Endodermal cell (in vitro differentiated cells): Measurements from ENCODE around the gene DAGLA. TPM values are rescaled to one million over a fixed set of nuclear protein-coding genes. Genes with fewer than 3 reads are reported as not detected.
A peak's percentile ranks its signal among the peaks of the same experiment; 100 is the strongest.

Source experiments
- DNase-seq: peaks from one replicate; pipeline ENCODE4 v3.0.0-alpha.2; 2017
- H3K27ac ChIP-seq: 2 replicates; pipeline ENCODE4 v1.5.1; 2013; ENCODE audit warnings: mild to moderate bottlenecking, low read depth, low read length, moderate library complexity
- H3K27me3 ChIP-seq: 2 replicates; pipeline ENCODE4 v1.6.1; 2013; ENCODE audit warnings: mild to moderate bottlenecking, low read length, moderate library complexity; ENCODE audit not compliant: insufficient read depth, control insufficient read depth, poor library complexity, severe bottlenecking
- H3K36me3 ChIP-seq: 2 replicates; pipeline ENCODE4 v1.7.0; 2013; ENCODE audit warnings: mild to moderate bottlenecking, low read length, moderate library complexity; ENCODE audit not compliant: control insufficient read depth, insufficient read depth
- H3K4me1 ChIP-seq: one replicate; pipeline ENCODE4 v1.7.0; 2013; ENCODE audit warnings: low read length; ENCODE audit not compliant: control insufficient read depth, insufficient read depth
- H3K4me3 ChIP-seq: 2 replicates; pipeline ENCODE4 v1.5.1; 2013; ENCODE audit warnings: mild to moderate bottlenecking, low read length, moderate library complexity
- H3K9ac ChIP-seq: 2 replicates; pipeline ENCODE4 v1.6.1; 2013; ENCODE audit warnings: mild to moderate bottlenecking, low read length, moderate library complexity; ENCODE audit not compliant: poor library complexity, severe bottlenecking; ENCODE audit errors: extremely low read depth
- H3K9me3 ChIP-seq: 2 replicates; pipeline ENCODE4 v1.6.1; 2013; ENCODE audit warnings: mild to moderate bottlenecking, low read length, moderate library complexity; ENCODE audit not compliant: control insufficient read depth
- H3K27ac Mint-ChIP-seq: 2 replicates; pipeline ENCODE4 v1.8.0; 2020; ENCODE audit warnings: mixed read lengths
- H3K27me3 Mint-ChIP-seq: 2 replicates; pipeline ENCODE4 v1.8.0; 2021; ENCODE audit warnings: mild to moderate bottlenecking, mixed read lengths; ENCODE audit not compliant: insufficient read depth
- H3K36me3 Mint-ChIP-seq: 2 replicates; pipeline ENCODE4 v1.8.0; 2020; ENCODE audit warnings: low read depth, mixed read lengths
- H3K4me1 Mint-ChIP-seq: 2 replicates; pipeline ENCODE4 v1.8.0; 2020; ENCODE audit warnings: mixed read lengths
- H3K4me3 Mint-ChIP-seq: 2 replicates; pipeline ENCODE4 v1.8.0; 2020; ENCODE audit warnings: mild to moderate bottlenecking, moderate library complexity, mixed read lengths
- H3K9me3 Mint-ChIP-seq: 2 replicates; pipeline ENCODE4 v1.8.0; 2020; ENCODE audit warnings: mild to moderate bottlenecking, mixed read lengths
- WGBS, 2 experiments: methylation state at CpG; one replicate each; pipeline versions ENCODE4 v1.1.5 to v1.1.7; 2013; ENCODE audit warnings: missing lambda C conversion rate in 2 of 2, mixed read lengths in 1 of 2; ENCODE audit not compliant: insufficient coverage in 1 of 2, insufficient read length in 1 of 2; 5-methylcytosine and 5-hydroxymethylcytosine counted together
- total RNA-seq, 2 donors: library from RNA; stranded (reverse); fragmentation: NEBNext Ultra II Directional in 1 of 2; extraction: Animal tissue kit (Norgen Biotek cat#: 25700) in 1 of 2; gene quantifications; 2 replicates in 1 of 2; 3 replicates in 1 of 2; pipeline ENCODE4 v1.2.1, GENCODE V29; 2021
- TF ChIP-seq, protein P1 (sequence below): fragments of 200-600 bp; sonication (generic); conservative IDR thresholded peaks from 2 replicates; pipeline ENCODE4 v1.5.0; 2021; ENCODE audit warnings: antibody characterized with exemption, mild to moderate bottlenecking

DAGLA gene
- total RNA-seq, 2 donors from 2014 or later: 5.6 to 8.7 TPM

DNA sequence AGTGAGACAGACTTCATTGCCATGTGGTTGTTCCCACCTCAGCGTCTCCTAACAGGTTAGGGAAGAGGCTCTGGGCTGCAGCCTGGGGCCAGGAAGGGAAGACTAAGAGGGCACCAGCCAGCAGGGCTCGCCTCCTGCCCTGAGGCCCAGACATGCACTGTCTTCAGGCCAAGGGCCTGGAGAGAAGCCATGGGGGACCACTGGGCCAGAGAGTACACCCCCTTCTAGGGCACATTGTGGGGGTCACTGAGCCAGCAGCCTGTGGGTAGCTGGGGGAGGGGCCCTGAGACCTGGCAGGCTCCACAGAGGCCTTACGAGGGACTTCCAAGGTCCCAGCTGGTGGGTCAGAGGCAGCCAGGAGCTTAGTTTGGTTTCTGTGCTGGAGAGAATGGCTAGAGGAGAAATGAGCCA is 47.2 kb downstream of the DAGLA start:
- TF ChIP-seq, protein P1, sequence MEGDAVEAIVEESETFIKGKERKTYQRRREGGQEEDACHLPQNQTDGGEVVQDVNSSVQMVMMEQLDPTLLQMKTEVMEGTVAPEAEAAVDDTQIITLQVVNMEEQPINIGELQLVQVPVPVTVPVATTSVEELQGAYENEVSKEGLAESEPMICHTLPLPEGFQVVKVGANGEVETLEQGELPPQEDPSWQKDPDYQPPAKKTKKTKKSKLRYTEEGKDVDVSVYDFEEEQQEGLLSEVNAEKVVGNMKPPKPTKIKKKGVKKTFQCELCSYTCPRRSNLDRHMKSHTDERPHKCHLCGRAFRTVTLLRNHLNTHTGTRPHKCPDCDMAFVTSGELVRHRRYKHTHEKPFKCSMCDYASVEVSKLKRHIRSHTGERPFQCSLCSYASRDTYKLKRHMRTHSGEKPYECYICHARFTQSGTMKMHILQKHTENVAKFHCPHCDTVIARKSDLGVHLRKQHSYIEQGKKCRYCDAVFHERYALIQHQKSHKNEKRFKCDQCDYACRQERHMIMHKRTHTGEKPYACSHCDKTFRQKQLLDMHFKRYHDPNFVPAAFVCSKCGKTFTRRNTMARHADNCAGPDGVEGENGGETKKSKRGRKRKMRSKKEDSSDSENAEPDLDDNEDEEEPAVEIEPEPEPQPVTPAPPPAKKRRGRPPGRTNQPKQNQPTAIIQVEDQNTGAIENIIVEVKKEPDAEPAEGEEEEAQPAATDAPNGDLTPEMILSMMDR: no peak
- Histone ChIP-seq H3K27ac (no peak overlapping the region), H3K9me3 (no peaks in the 10 kb centered on the region), H3K36me3 (no peaks in the 10 kb centered on the region), H3K27me3 (no peaks in the 10 kb centered on the region), H3K9ac (no peak overlapping the region), H3K4me3 (no peak overlapping the region), H3K4me1 (peaks cover 4% of the 10 kb centered on the region)
- Mint-ChIP-seq H3K27me3 (no peaks in the 10 kb centered on the region), H3K4me3 (no peak overlapping the region), H3K36me3 (peaks cover 5% of the 10 kb centered on the region), H3K9me3 (no peaks in the 10 kb centered on the region), H3K27ac (no peak overlapping the region), H3K4me1 (no peaks in the 10 kb centered on the region)
- WGBS, 2 experiments: 83 to 87% methylated on average over 1 to 3 of the region's 3 CpGs
- no peak for DNase-seq

DNA sequence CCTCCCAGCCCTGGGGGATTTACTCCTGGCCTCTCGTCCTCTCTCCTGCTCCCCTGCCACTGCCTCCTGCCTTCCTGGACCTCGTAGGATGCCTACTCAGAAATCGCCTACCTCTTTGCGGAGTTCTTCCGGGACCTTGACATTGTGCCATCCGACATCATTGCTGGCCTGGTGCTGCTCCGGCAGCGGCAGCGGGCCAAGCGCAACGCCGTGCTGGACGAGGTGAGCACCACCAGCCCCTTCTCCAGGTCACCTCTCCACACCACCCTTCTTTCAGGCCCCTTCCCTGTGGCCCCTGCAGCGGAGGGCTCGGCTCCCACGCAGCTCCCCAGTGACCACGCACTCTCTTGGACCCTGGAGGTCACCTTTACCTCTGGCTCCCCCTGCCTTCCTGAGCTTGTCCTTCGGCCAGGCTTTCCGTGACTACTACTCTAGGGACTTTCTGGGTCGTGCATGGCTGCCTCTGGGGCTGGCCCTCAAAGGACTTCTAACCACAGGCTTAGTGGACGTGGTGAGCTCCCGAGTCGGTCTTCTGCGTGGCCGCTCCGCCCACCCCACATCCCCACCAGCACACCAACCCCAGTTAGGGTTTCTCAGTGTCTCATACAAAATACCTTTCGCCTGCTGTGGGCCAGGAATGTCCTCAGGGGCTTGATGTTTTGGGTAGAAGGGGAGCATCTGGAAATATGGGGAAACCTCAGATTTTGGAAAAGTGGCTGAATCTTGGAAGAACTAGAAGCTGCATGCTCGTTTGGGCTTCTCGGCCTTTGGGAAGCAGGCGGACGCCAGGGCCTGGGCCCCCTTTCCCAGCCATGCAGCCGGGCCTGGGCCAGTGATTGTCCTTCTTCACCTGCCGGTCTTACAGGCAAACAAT is 48.1 kb downstream of the DAGLA start:
- no peaks in the 10 kb centered on the region for H3K9me3 ChIP-seq
- Mint-ChIP-seq H3K27ac (no peak overlapping the region), H3K36me3 (peaks cover 5% of the 10 kb centered on the region), H3K27me3 (no peaks in the 10 kb centered on the region), H3K4me3 (no peak overlapping the region), H3K4me1 (no peaks in the 10 kb centered on the region), H3K9me3 (no peaks in the 10 kb centered on the region)
- no peaks in the 10 kb centered on the region for H3K27me3 ChIP-seq
- H3K27ac ChIP-seq: no peak overlapping the region
- no peak overlapping the region for H3K4me3 ChIP-seq
- TF ChIP-seq, protein P1: peak; percentile 55
- no peaks in the 10 kb centered on the region for H3K36me3 ChIP-seq
- no peak for DNase-seq
- H3K9ac ChIP-seq: no peak overlapping the region
- 93 to 95% methylated on average over 22 to 33 of the region's 33 CpGs for WGBS, 2 experiments
- H3K4me1 ChIP-seq: peaks cover 4% of the 10 kb centered on the region

DNA sequence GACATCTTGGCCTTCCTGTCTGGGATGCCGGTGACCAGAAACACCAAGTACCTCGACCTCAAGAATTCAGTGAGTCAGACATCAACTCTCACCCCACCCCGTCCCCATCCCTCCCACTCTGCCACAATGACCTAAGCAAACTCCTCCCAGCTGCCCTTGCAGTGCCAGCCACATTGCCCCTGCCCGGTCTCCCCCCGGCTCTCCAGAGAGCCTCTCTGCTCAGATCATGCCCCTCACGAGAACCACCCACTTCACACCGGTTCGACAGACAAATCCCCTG is 48.7 kb downstream of the DAGLA start:
- no peak for DNase-seq
- TF ChIP-seq, protein P1: no peak
- no peak overlapping the region for H3K4me3 Mint-ChIP-seq
- no peak overlapping the region for H3K27ac Mint-ChIP-seq
- H3K27me3 ChIP-seq: no peaks in the 10 kb centered on the region
- H3K9me3 ChIP-seq: no peaks in the 10 kb centered on the region
- H3K4me3 ChIP-seq: no peak overlapping the region
- H3K36me3 ChIP-seq: no peaks in the 10 kb centered on the region
- no peaks in the 10 kb centered on the region for H3K27me3 Mint-ChIP-seq
- H3K9me3 Mint-ChIP-seq: no peaks in the 10 kb centered on the region
- H3K9ac ChIP-seq: no peak overlapping the region
- H3K4me1 Mint-ChIP-seq: no peaks in the 10 kb centered on the region
- no peak overlapping the region for H3K27ac ChIP-seq
- peaks cover 4% of the 10 kb centered on the region for H3K4me1 ChIP-seq
- peaks cover 5% of the 10 kb centered on the region for H3K36me3 Mint-ChIP-seq
- WGBS, 2 experiments: 86 to 89% methylated on average over 4 to 8 of the region's 8 CpGs
